Measurements from ENCODE around the gene LITAF.

GRCh38 chr16:11634312-11634711 is 47.6 kb upstream of the LITAF start:
- TF ChIP-seq CTCF (conservative IDR thresholded peaks at IDR 0.05; ENCODE audit: low read length) (no peak), EZH2phosphoT487 (IDR thresholded peaks at IDR 0.05; ENCODE audit: borderline replicate concordance) (no peak)

All from Loucy (cell line).